ENCODE measurements around the gene GPX7.

GPX7 gene

GRCh38 chr1:52629667-52630066 is 27.5 kb downstream of the GPX7 start:
- no peak for ATAC-seq
- no peak for TF ChIP-seq GLIS3 (CRISPR knock-in tag; IDR thresholded peaks at IDR 0.05)
- no peak for TF ChIP-seq ZC3H10 (CRISPR knock-in tag; IDR thresholded peaks at IDR 0.05)
- no peak for TF ChIP-seq ARNTL (CRISPR knock-in tag; IDR thresholded peaks at IDR 0.05; ENCODE audit: borderline replicate concordance, low read depth)
- TF ChIP-seq CSDC2 (CRISPR knock-in tag; IDR thresholded peaks at IDR 0.05): no peak
- TF ChIP-seq SNAI2 (CRISPR knock-in tag; IDR thresholded peaks at IDR 0.05): no peak

GRCh38 chr1:52631759-52632331 is 29.7 kb downstream of the GPX7 start:
- ATAC-seq: no peak; the same call in 2 of the 3 replicates
- no peak for TF ChIP-seq RARB (CRISPR knock-in tag; IDR thresholded peaks at IDR 0.05)
- no peak for TF ChIP-seq POU6F1 (CRISPR knock-in tag; IDR thresholded peaks at IDR 0.05; ENCODE audit: borderline replicate concordance, low read depth)
- TF ChIP-seq ZFP30 (CRISPR knock-in tag; IDR thresholded peaks at IDR 0.05): no peak
- no peak for TF ChIP-seq CREB5 (CRISPR knock-in tag; IDR thresholded peaks at IDR 0.05; ENCODE audit: low read depth)
- no peak for TF ChIP-seq ZNF70 (CRISPR knock-in tag; IDR thresholded peaks at IDR 0.05)
- no peak for TF ChIP-seq GLIS3 (CRISPR knock-in tag; IDR thresholded peaks at IDR 0.05)
- no peak for TF ChIP-seq CSDC2 (CRISPR knock-in tag; IDR thresholded peaks at IDR 0.05)
- no peak for TF ChIP-seq OSR1 (CRISPR knock-in tag; IDR thresholded peaks at IDR 0.05)
- TF ChIP-seq BACH2 (CRISPR knock-in tag; IDR thresholded peaks at IDR 0.05; ENCODE audit: borderline replicate concordance): no peak
- no peak for TF ChIP-seq PPARA (CRISPR knock-in tag; IDR thresholded peaks at IDR 0.05; ENCODE audit: borderline replicate concordance)
- no peak for TF ChIP-seq ESRRG (CRISPR knock-in tag; IDR thresholded peaks at IDR 0.05)
- no peak for TF ChIP-seq CSRNP3 (CRISPR knock-in tag; IDR thresholded peaks at IDR 0.05)
- no peak for TF ChIP-seq TOX (CRISPR knock-in tag; IDR thresholded peaks at IDR 0.05; ENCODE audit: borderline replicate concordance)
- no peak for TF ChIP-seq ARNTL (CRISPR knock-in tag; IDR thresholded peaks at IDR 0.05; ENCODE audit: borderline replicate concordance, low read depth)
- TF ChIP-seq ZC3H10 (CRISPR knock-in tag; IDR thresholded peaks at IDR 0.05): no peak

- no peak for TF ChIP-seq POU6F1 (CRISPR knock-in tag; IDR thresholded peaks at IDR 0.05; ENCODE audit: borderline replicate concordance, low read depth)
- TF ChIP-seq ZC3H10 (CRISPR knock-in tag; IDR thresholded peaks at IDR 0.05): no peak
- TF ChIP-seq TSHZ2 (CRISPR knock-in tag; IDR thresholded peaks at IDR 0.05): no peak
- TF ChIP-seq PPARA (CRISPR knock-in tag; IDR thresholded peaks at IDR 0.05; ENCODE audit: borderline replicate concordance): no peak
- no peak for TF ChIP-seq ZNF565 (CRISPR knock-in tag; conservative IDR thresholded peaks at IDR 0.05; ENCODE audit: low read depth)
- TF ChIP-seq BACH2 (CRISPR knock-in tag; IDR thresholded peaks at IDR 0.05; ENCODE audit: borderline replicate concordance): no peak
- no peak for TF ChIP-seq CSDC2 (CRISPR knock-in tag; IDR thresholded peaks at IDR 0.05)
- TF ChIP-seq GLIS3 (CRISPR knock-in tag; IDR thresholded peaks at IDR 0.05): no peak
- TF ChIP-seq ESRRG (CRISPR knock-in tag; IDR thresholded peaks at IDR 0.05): no peak
- TF ChIP-seq OSR1 (CRISPR knock-in tag; IDR thresholded peaks at IDR 0.05): no peak
- no peak for TF ChIP-seq RARB (CRISPR knock-in tag; IDR thresholded peaks at IDR 0.05)
- TF ChIP-seq TOX (CRISPR knock-in tag; IDR thresholded peaks at IDR 0.05; ENCODE audit: borderline replicate concordance): no peak
- no peak for TF ChIP-seq ISL1 (CRISPR knock-in tag; IDR thresholded peaks at IDR 0.05)
- TF ChIP-seq SNAI2 (CRISPR knock-in tag; IDR thresholded peaks at IDR 0.05): no peak
- peak; percentile 48 for ATAC-seq
Measured at GRCh38 chr1:52632732-52633290, 30.6 kb downstream of the GPX7 start, which contains the start of gene SHISAL2A. TSS of gene SHISAL2A (plus strand) at chr1:52633168. CDS start at chr1:52633494, 326 bp downstream.
